Astrocyte of the spinal cord (primary cell): Measurements from ENCODE around the gene YPEL5.

Source experiments
- DNase-seq: peaks from one replicate; pipeline ENCODE4 v3.0.0; 2011; ENCODE audit warnings: low read depth, low spot score
- H3K4me3 ChIP-seq: 2 replicates; pipeline ENCODE4 v1.5.1; 2011; ENCODE audit warnings: low read depth, mild to moderate bottlenecking, low read length, moderate library complexity
- in situ Hi-C: cut with HindIII; loops from 2 replicates; pipeline ENCODE4 v1.10.0; 2017; ENCODE audit warnings: low sequenced_read_pairs
- TF ChIP-seq, protein P1 (sequence below): IDR thresholded peaks from 2 replicates; pipeline ENCODE4 v1.5.1; 2012; ENCODE audit warnings: low read depth, mild to moderate bottlenecking, low read length, inconsistent platforms

YPEL5 gene

DNA sequence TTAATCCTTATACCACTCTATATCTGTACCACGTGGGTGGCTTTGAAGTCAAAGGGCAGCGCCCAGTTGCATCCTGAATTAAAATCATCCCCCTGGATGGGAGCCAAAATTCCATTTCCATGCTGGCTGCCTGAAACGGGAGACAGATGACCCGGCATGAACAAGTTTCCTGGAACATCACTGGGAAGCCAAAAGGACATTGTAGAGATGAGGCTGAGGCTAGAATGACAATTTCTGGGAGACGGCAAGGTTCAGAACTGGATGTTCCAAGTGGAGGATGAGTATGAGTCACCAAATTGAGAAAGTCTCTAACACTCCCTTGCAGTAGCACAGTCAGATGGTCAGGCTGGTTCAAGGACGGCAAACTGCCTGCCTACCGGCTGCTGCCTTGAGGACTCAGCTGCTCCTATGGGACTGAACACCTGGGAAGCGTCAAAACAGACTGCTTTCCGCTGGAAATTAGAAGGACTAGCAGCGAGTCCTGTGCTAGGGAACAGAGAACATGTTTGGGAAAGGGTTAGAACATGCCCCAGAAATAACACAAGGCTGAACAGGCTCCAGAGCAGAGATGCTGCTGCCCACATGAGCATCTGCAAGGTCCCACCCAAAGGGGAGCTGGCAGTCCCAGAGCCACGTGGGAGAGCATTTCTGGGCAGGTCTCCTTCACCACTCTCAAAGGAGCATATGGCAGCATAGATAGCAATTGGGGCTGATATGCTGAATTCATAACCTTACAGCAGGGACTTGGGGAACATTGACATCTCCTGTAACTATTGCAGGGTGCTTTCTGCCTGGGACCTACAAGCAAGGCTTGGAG lies 32.0 kb downstream of the YPEL5 start:
- DNase-seq = no peak
- no peak overlapping the region for H3K4me3 ChIP-seq
- in situ Hi-C loops = no loop called here
- TF ChIP-seq, protein P1, sequence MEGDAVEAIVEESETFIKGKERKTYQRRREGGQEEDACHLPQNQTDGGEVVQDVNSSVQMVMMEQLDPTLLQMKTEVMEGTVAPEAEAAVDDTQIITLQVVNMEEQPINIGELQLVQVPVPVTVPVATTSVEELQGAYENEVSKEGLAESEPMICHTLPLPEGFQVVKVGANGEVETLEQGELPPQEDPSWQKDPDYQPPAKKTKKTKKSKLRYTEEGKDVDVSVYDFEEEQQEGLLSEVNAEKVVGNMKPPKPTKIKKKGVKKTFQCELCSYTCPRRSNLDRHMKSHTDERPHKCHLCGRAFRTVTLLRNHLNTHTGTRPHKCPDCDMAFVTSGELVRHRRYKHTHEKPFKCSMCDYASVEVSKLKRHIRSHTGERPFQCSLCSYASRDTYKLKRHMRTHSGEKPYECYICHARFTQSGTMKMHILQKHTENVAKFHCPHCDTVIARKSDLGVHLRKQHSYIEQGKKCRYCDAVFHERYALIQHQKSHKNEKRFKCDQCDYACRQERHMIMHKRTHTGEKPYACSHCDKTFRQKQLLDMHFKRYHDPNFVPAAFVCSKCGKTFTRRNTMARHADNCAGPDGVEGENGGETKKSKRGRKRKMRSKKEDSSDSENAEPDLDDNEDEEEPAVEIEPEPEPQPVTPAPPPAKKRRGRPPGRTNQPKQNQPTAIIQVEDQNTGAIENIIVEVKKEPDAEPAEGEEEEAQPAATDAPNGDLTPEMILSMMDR = no peak

DNA sequence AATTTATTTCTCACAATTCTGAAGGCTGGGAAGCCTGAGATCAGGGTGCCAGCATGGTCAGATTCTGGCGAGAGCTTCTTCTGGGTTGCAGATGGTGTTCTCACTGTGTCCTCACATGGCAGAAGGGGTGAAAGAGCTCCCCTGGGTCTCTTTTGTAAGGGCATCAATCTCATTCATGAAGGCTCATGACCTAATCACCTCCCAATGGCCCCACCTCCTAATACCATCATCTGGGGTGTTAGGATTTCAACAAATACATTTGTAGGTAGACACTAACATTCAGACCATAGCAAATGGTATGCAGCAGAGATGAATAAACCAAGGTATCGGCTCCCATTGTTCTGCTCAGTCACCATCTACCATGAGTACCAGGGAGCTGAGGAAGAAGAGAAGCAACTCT lies 32.7 kb downstream of the YPEL5 start:
- in situ Hi-C loops = no loop called here
- H3K4me3 ChIP-seq = no peak overlapping the region
- TF ChIP-seq, protein P1 = no peak
- DNase-seq = no peak

DNA sequence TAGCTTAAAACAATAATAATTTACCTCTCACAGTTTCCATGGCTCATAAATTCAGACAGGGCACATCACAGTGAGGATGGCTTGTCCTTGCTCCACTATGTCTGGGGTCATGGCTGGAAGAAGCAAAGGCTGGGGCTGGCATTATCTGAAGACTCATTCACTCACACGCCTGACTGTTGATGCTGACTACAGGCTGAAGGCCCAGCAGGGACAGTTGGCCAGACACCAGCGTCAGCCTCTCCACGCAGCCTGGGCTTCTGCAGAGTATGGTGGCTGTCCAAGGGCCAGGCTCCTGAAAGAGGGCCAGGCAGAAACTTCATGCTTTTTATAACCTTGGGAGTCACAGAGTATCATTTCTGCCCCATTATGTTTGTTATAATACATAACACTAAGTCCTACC lies 33.4 kb downstream of the YPEL5 start:
- TF ChIP-seq, protein P1 = no peak
- H3K4me3 ChIP-seq = no peak overlapping the region
- in situ Hi-C loops = no loop called here
- no peak for DNase-seq

DNA sequence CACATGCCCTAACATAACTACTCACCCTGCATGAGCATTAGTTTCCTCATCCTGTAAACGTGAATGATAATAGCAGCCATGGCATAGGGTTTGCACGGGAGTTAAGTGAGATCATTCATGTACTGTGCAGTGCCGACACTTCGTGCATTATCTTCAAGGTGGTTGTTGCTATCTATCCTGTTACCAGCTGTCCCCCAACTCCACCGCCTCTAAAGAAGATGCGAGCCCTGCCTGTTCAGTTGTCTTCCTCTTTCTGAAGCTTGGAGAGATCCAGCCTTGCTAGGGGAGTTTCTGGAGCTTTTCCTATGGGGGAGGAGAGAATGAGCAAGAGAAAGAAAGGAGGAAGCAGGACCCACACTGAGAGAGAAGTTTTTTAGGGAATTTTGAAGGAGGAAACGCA lies 34.4 kb downstream of the YPEL5 start:
- DNase-seq = no peak
- in situ Hi-C loops = no loop called here
- TF ChIP-seq, protein P1 = no peak
- no peak overlapping the region for H3K4me3 ChIP-seq

DNA sequence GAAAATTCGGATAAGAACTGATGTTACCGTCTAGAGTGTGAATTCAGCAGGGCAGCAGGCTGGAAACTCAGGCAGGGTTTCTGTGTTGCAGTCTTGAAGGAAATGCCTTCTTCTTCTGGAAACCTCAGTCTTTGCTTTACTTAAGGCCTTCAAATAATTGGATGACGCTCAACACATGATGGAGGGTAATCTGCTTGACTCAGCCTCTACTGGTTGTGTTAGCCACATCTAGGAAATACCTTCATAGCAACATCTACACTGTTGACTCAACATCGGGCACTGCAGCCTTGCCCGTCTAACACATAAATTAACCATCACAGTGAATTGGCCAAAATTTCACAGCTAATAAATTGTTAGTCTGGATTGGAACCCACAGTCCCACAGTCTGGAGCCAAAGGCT lies 37.2 kb downstream of the YPEL5 start:
- no peak overlapping the region for H3K4me3 ChIP-seq
- in situ Hi-C loops = no loop called here
- DNase-seq = no peak
- TF ChIP-seq, protein P1 = no peak

DNA sequence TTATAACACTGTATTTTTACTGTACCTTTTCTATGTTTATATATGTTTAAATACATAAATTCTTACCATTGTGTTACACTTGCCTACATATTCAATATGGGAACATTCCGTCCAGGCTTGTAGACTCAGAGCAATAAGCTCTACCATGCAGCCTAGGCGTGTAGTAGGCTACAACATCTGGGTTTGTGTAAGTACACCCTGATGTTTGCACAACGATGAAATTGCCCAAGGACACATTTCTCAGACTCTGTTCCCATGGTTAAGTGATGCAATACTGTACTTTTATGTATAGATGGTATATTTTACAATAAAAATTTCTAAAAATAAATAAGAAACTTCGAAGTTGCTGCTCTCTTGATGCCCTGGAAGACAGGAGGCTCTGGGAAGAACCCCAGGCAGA lies 38.4 kb downstream of the YPEL5 start:
- H3K4me3 ChIP-seq = no peak overlapping the region
- TF ChIP-seq, protein P1 = no peak
- no peak for DNase-seq
- in situ Hi-C loops = no loop called here
